SK-N-SH treated with all-trans-retinoic acid at 6 μM for 48 hours (cell line): ENCODE results near the gene COL4A2.

Experiments
- ATAC-seq: fragments of 200-7000 bp; cut with Tn5 transposase; 3 replicates; pipeline ENCODE4 v1.9.1; 2020; ENCODE audit warnings: mild to moderate bottlenecking, moderate library complexity
- ARNTL ChIP-seq: fragments of 450-650 bp; formaldehyde crosslinking; IDR thresholded peaks from 2 replicates; pipeline ENCODE4 v1.5.0; 2020; ENCODE audit warnings: low read depth, mild to moderate bottlenecking, moderate library complexity, borderline replicate concordance
- BACH2 ChIP-seq: fragments of 250-450 bp; sonication (Bioruptor Pico); IDR thresholded peaks from 2 replicates; pipeline ENCODE4 v1.9.0; 2021; ENCODE audit warnings: mild to moderate bottlenecking, borderline replicate concordance
- CREB5 ChIP-seq: fragments of 250-450 bp; sonication (Bioruptor Pico); IDR thresholded peaks from 2 replicates; pipeline ENCODE4 v1.5.1; 2020; ENCODE audit warnings: low read depth, mild to moderate bottlenecking, moderate library complexity
- CSDC2 ChIP-seq: fragments of 250-450 bp; sonication (Bioruptor Pico); IDR thresholded peaks from 2 replicates; pipeline ENCODE4 v1.5.0; 2020; ENCODE audit warnings: mild to moderate bottlenecking, moderate library complexity
- ISL1 ChIP-seq: fragments of 250-450 bp; sonication (Bioruptor Pico); IDR thresholded peaks from 2 replicates; pipeline ENCODE4 v2.1.2; 2022; ENCODE audit warnings: mild to moderate bottlenecking, moderate library complexity
- OSR1 ChIP-seq: fragments of 250-450 bp; sonication (Bioruptor Pico); IDR thresholded peaks from 2 replicates; pipeline ENCODE4 v1.8.0; 2022; ENCODE audit warnings: moderate library complexity, mild to moderate bottlenecking, inconsistent platforms
- PPARA ChIP-seq: fragments of 250-450 bp; sonication (Bioruptor Pico); IDR thresholded peaks from 2 replicates; pipeline ENCODE4 v1.5.0; 2020; ENCODE audit warnings: mild to moderate bottlenecking, borderline replicate concordance
- TCF4 ChIP-seq: fragments of 250-450 bp; sonication (Bioruptor Pico); IDR thresholded peaks from 2 replicates; pipeline ENCODE4 v1.8.0; 2021; ENCODE audit warnings: mild to moderate bottlenecking, moderate library complexity, borderline replicate concordance
- TOX ChIP-seq: fragments of 250-450 bp; sonication (Bioruptor Pico); IDR thresholded peaks from 2 replicates; pipeline ENCODE4 v1.8.0; 2021; ENCODE audit warnings: mild to moderate bottlenecking, moderate library complexity, borderline replicate concordance
- TSHZ2 ChIP-seq: fragments of 250-450 bp; sonication (Bioruptor Pico); IDR thresholded peaks from 2 replicates; pipeline ENCODE4 v1.5.0; 2020; ENCODE audit warnings: mild to moderate bottlenecking, moderate library complexity
- ZC3H10 ChIP-seq: fragments of 250-450 bp; sonication (Bioruptor Pico); IDR thresholded peaks from 2 replicates; pipeline ENCODE4 v1.5.1; 2021; ENCODE audit warnings: mild to moderate bottlenecking, moderate library complexity
- ZFP3 ChIP-seq: fragments of 250-450 bp; sonication (Bioruptor Pico); IDR thresholded peaks from 2 replicates; pipeline ENCODE4 v1.5.0; 2020; ENCODE audit warnings: mild to moderate bottlenecking, moderate library complexity
- ZNF565 ChIP-seq: fragments of 450-650 bp; formaldehyde crosslinking; conservative IDR thresholded peaks from 2 replicates; pipeline ENCODE4 v1.5.0; 2020; ENCODE audit warnings: low read depth, mild to moderate bottlenecking, moderate library complexity
- ZNF70 ChIP-seq: fragments of 450-650 bp; formaldehyde crosslinking; IDR thresholded peaks from 2 replicates; pipeline ENCODE4 v1.5.0; 2020; ENCODE audit warnings: mild to moderate bottlenecking, moderate library complexity
- ZNF8 ChIP-seq: fragments of 450-650 bp; formaldehyde crosslinking; IDR thresholded peaks from 2 replicates; pipeline ENCODE4 v1.5.0; 2020; ENCODE audit warnings: mild to moderate bottlenecking, moderate library complexity
- TF ChIP-seq, protein P1 (sequence below): fragments of 250-450 bp; sonication (Bioruptor Pico); IDR thresholded peaks from 2 replicates; pipeline ENCODE4 v1.8.0; 2020; ENCODE audit warnings: mild to moderate bottlenecking, moderate library complexity, borderline replicate concordance
- TF ChIP-seq, protein P2 (sequence below): fragments of 250-450 bp; sonication (Bioruptor Pico); IDR thresholded peaks from 2 replicates; pipeline ENCODE4 v1.8.0; 2021; ENCODE audit warnings: low read depth, mild to moderate bottlenecking, moderate library complexity, borderline replicate concordance

The COL4A2 gene

GRCh38 chr13:110503037-110503901 is 196.2 kb downstream of the COL4A2 start:
- TF ChIP-seq ISL1 (no peak), TCF4 (CRISPR knock-in tag) (no peak), CREB5 (CRISPR knock-in tag) (no peak), ZNF565 (CRISPR knock-in tag) (no peak), ZNF70 (CRISPR knock-in tag) (no peak), TSHZ2 (no peak), BACH2 (CRISPR knock-in tag) (no peak), TOX (CRISPR knock-in tag) (no peak), OSR1 (no peak), ARNTL (CRISPR knock-in tag) (no peak), ZFP3 (CRISPR knock-in tag) (no peak), PPARA (CRISPR knock-in tag) (no peak), ZNF8 (CRISPR knock-in tag) (no peak)
- TF ChIP-seq, protein P1, sequence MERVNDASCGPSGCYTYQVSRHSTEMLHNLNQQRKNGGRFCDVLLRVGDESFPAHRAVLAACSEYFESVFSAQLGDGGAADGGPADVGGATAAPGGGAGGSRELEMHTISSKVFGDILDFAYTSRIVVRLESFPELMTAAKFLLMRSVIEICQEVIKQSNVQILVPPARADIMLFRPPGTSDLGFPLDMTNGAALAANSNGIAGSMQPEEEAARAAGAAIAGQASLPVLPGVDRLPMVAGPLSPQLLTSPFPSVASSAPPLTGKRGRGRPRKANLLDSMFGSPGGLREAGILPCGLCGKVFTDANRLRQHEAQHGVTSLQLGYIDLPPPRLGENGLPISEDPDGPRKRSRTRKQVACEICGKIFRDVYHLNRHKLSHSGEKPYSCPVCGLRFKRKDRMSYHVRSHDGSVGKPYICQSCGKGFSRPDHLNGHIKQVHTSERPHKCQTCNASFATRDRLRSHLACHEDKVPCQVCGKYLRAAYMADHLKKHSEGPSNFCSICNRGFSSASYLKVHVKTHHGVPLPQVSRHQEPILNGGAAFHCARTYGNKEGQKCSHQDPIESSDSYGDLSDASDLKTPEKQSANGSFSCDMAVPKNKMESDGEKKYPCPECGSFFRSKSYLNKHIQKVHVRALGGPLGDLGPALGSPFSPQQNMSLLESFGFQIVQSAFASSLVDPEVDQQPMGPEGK (CRISPR knock-in tag): no peak
- TF ChIP-seq, protein P2, sequence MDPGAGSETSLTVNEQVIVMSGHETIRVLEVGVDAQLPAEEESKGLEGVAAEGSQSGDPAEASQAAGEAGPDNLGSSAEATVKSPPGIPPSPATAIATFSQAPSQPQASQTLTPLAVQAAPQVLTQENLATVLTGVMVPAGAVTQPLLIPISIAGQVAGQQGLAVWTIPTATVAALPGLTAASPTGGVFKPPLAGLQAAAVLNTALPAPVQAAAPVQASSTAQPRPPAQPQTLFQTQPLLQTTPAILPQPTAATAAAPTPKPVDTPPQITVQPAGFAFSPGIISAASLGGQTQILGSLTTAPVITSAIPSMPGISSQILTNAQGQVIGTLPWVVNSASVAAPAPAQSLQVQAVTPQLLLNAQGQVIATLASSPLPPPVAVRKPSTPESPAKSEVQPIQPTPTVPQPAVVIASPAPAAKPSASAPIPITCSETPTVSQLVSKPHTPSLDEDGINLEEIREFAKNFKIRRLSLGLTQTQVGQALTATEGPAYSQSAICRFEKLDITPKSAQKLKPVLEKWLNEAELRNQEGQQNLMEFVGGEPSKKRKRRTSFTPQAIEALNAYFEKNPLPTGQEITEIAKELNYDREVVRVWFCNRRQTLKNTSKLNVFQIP (CRISPR knock-in tag): no peak
- no peak for ATAC-seq

DNA sequence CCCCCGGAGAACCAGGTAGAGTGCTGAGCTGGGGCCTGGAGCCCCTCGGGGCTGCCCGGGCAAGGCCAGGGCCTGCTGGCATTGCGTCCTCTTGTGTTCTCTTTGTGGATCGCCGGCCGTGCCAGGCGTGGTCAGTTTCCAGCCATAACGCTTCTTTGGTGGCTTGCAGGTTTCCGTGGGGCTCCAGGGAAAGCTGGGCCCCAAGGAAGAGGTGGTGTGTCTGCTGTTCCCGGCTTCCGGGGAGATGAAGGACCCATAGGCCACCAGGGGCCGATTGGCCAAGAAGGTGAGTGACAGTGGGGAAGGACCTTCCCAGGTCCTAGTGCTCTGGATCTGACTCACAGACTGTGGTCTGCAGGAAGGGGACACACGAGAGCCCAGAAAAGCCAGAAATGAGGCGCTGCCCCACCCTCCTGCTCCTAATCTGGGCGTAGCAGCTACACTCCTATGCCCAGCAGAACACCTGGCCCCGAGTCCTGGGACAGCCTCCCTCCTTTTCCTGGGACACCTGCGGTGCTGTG is 197.0 kb downstream of the COL4A2 start:
- TF ChIP-seq ZC3H10 (CRISPR knock-in tag): no peak
- no peak for TF ChIP-seq TSHZ2
- TF ChIP-seq, protein P2 (CRISPR knock-in tag): no peak
- TF ChIP-seq CSDC2: no peak
- no peak for TF ChIP-seq TOX (CRISPR knock-in tag)
- no peak for TF ChIP-seq ZFP3 (CRISPR knock-in tag)
- no peak for ATAC-seq
